HepG2 (cell line): ENCODE measurements around the gene ZNF440. TPM values are rescaled to one million over a fixed set of nuclear protein-coding genes. Genes with fewer than 3 reads are reported as not detected.

ENCODE experiments used
- ARNTL ChIP-seq: sonication (generic); formaldehyde crosslinking; IDR thresholded peaks from 2 replicates; pipeline ENCODE4 v1.4.0; 2020; ENCODE audit warnings: mild to moderate bottlenecking, missing genetic modification reagents
- KMT2B ChIP-seq: IDR thresholded peaks from 2 replicates; pipeline ENCODE4 v1.6.1; 2016; ENCODE audit warnings: missing genetic modification reagents, missing compliant biosample characterization
- MIER3 ChIP-seq: IDR thresholded peaks from 2 replicates; pipeline ENCODE4 v1.6.1; 2016; ENCODE audit warnings: missing compliant biosample characterization, borderline replicate concordance
- NAIF1 ChIP-seq: sonication (generic); formaldehyde crosslinking; IDR thresholded peaks from 2 replicates; pipeline ENCODE4 v1.5.0; 2020; ENCODE audit warnings: mild to moderate bottlenecking, missing genetic modification reagents, borderline replicate concordance
- NR1H2 ChIP-seq: sonication (generic); formaldehyde crosslinking; IDR thresholded peaks from 2 replicates; pipeline ENCODE4 v1.8.1; 2022; ENCODE audit warnings: low read depth, missing genetic modification reagents, borderline replicate concordance
- SOX6 ChIP-seq, 2 experiments: fragments of 450-650 bp in 1 of 2; sonication (generic) in 1 of 2; formaldehyde crosslinking in 1 of 2; IDR thresholded peaks; 2 replicates each; pipeline versions ENCODE4 v1.4.0 to v1.6.1; 2017 to 2020; ENCODE audit warnings: antibody characterized with exemption in 1 of 2, mild to moderate bottlenecking in 1 of 2, missing genetic modification reagents in 1 of 2
- ZBTB7B ChIP-seq: sonication (generic); formaldehyde crosslinking; IDR thresholded peaks from 2 replicates; pipeline ENCODE4 v1.4.0; 2020; ENCODE audit warnings: missing genetic modification reagents
- ZFYVE20 ChIP-seq: sonication (generic); formaldehyde crosslinking; IDR thresholded peaks from 2 replicates; pipeline ENCODE4 v1.8.0; 2023; ENCODE audit warnings: low read depth, mild to moderate bottlenecking, moderate library complexity, missing genetic modification reagents, borderline replicate concordance
- ZNF30 ChIP-seq: sonication (generic); formaldehyde crosslinking; IDR thresholded peaks from 2 replicates; pipeline ENCODE4 v1.5.0; 2020; ENCODE audit warnings: mild to moderate bottlenecking, missing genetic modification reagents
- ZNF557 ChIP-seq: sonication (generic); formaldehyde crosslinking; IDR thresholded peaks from 2 replicates; pipeline ENCODE4 v1.4.0; 2020; ENCODE audit warnings: missing genetic modification reagents
- ZNF674 ChIP-seq: sonication (generic); formaldehyde crosslinking; IDR thresholded peaks from 2 replicates; pipeline ENCODE4 v1.5.0; 2020; ENCODE audit warnings: low read depth, mild to moderate bottlenecking, missing genetic modification reagents
- ZNF775 ChIP-seq: sonication (generic); formaldehyde crosslinking; IDR thresholded peaks from 2 replicates; pipeline ENCODE4 v1.4.0; 2020; ENCODE audit warnings: missing genetic modification reagents, mild to moderate bottlenecking, moderate library complexity, borderline replicate concordance
- ZNF790 ChIP-seq: sonication (generic); formaldehyde crosslinking; IDR thresholded peaks from 2 replicates; pipeline ENCODE4 v1.8.0; 2022; ENCODE audit warnings: missing genetic modification reagents, mild to moderate bottlenecking, borderline replicate concordance
- polyA plus RNA-seq, 8 experiments: library from polyadenylated mRNA; depleted of rRNA in 3 of 8; stranded (reverse) in 7 of 8; unstranded in 1 of 8; fragments of >200 nt; fragmentation: Illumina TruSeq in 4 of 8; extraction: Trizol in 4 of 8; gene quantifications; 2 replicates each; pipeline versions ENCODE4 v1.2.1 to v1.2.3, GENCODE V29; 2011 to 2016; ENCODE audit warnings: low read depth in 4 of 8, missing spikeins in 1 of 8, mixed read lengths in 1 of 8; ENCODE audit not compliant: insufficient read depth in 1 of 8
- total RNA-seq, 5 experiments: library from RNA; depleted of rRNA; stranded (reverse); fragments of >200 nt; fragmentation: Illumina TruSeq; extraction: Trizol; gene quantifications; 2 replicates each; pipeline ENCODE4 v1.2.3, GENCODE V29; 2016; ENCODE audit warnings: low read depth in 1 of 5
- TF ChIP-seq, protein P1 (sequence below): sonication (generic); formaldehyde crosslinking; IDR thresholded peaks from 2 replicates; pipeline ENCODE4 v1.4.0; 2020; ENCODE audit warnings: mild to moderate bottlenecking, missing genetic modification reagents
- TF ChIP-seq, protein P2 (sequence below): sonication (generic); formaldehyde crosslinking; IDR thresholded peaks from 2 replicates; pipeline ENCODE4 v1.8.1; 2022; ENCODE audit warnings: mild to moderate bottlenecking, missing genetic modification reagents
- TF ChIP-seq, protein P3 (sequence below): sonication (generic); formaldehyde crosslinking; conservative IDR thresholded peaks from 2 replicates; pipeline ENCODE4 v1.4.0; 2020; ENCODE audit warnings: missing genetic modification reagents
- TF ChIP-seq, protein P4 (sequence below): sonication (generic); formaldehyde crosslinking; IDR thresholded peaks from 2 replicates; pipeline ENCODE4 v1.4.0; 2020; ENCODE audit warnings: mild to moderate bottlenecking, low read depth, missing genetic modification reagents
- TF ChIP-seq, protein P5 (sequence below): sonication (generic); formaldehyde crosslinking; IDR thresholded peaks from 2 replicates; pipeline ENCODE4 v1.5.1; 2020; ENCODE audit warnings: mild to moderate bottlenecking, missing genetic modification reagents, moderate library complexity

The ZNF440 gene
- total and polyA plus RNA-seq, 2 of the 13 experiments (the other 11 are each of a cell fraction or from before 2014, with no cell fraction given): 2.7 to 12.4 TPM

DNA sequence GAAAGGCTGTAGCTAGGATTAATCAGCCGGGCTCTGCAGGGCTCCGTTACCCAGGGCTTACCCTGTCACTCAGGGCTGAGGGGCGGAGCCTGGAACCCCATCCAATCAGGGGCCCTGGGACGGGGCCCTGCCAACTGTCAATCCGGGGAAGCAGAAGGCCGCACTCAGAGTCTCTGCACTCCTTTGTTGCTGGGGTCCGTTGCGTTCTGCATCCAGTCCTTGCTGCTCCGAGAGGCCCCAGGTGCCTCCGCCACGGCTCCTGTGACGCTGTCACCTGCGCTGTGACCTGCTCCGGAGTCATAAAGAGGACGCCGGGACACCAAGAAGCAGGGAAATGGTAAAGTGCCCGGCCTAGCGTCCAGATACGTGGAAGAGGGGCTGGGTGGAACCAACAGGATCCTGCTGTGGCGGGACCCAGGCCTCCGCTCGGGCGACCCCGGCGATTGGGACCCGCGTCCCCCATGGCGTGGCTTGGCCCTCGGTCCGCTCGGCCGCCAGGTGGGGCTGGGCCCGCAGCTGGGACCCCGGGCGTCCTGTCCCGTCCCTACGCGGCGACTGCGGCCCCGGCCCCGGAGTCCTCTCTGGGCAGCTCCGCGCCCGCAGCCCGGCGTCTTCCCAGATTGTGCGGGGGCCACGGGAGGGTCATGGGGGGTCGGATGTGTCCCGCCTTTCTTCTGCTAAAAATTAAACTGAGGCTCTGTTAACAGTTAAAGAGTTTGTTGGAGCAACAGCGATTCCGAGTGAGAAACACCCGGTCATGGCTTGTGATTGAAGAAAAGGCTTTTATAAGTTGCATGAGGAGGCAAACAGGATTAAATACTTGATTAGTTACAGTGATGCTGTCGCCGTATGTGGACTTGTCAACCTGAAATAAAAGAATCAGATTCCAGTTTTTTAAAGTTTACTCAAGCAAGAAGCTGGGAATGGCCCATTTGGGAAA lies 15.4 kb upstream of the ZNF440 start, which contains the start of gene ZNF491 (continued):
- TF ChIP-seq NAIF1 (0 out of 2 replicates have a peak, but pooled peaks have one; percentile 37), ARNTL (no peak), ZNF30 (CRISPR knock-in tag) (no peak), SOX6 (IDR thresholded peaks at IDR 0.05) (no peak), SOX6 (CRISPR knock-in tag; IDR thresholded peaks at IDR 0.05) (no peak; the same call in 1 of the 2 replicates), MIER3 (CRISPR knock-in tag) (no peak), KMT2B (peak; percentile 52; the same call in 1 of the 2 replicates), ZNF775 (CRISPR knock-in tag) (no peak), ZBTB7B (CRISPR knock-in tag) (peak; percentile 46; the same call in 1 of the 2 replicates), ZNF674 (CRISPR knock-in tag) (no peak), ZNF557 (no peak), ZFYVE20 (CRISPR knock-in tag) (no peak), NR1H2 (CRISPR knock-in tag) (no peak), ZNF790 (CRISPR knock-in tag) (peak; percentile 74; the same call in 1 of the 2 replicates)
- TF ChIP-seq, protein P1, sequence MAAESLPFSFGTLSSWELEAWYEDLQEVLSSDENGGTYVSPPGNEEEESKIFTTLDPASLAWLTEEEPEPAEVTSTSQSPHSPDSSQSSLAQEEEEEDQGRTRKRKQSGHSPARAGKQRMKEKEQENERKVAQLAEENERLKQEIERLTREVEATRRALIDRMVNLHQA (CRISPR knock-in tag): no peak
- TF ChIP-seq, protein P2, sequence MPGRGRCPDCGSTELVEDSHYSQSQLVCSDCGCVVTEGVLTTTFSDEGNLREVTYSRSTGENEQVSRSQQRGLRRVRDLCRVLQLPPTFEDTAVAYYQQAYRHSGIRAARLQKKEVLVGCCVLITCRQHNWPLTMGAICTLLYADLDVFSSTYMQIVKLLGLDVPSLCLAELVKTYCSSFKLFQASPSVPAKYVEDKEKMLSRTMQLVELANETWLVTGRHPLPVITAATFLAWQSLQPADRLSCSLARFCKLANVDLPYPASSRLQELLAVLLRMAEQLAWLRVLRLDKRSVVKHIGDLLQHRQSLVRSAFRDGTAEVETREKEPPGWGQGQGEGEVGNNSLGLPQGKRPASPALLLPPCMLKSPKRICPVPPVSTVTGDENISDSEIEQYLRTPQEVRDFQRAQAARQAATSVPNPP (CRISPR knock-in tag): no peak
- TF ChIP-seq, protein P3, sequence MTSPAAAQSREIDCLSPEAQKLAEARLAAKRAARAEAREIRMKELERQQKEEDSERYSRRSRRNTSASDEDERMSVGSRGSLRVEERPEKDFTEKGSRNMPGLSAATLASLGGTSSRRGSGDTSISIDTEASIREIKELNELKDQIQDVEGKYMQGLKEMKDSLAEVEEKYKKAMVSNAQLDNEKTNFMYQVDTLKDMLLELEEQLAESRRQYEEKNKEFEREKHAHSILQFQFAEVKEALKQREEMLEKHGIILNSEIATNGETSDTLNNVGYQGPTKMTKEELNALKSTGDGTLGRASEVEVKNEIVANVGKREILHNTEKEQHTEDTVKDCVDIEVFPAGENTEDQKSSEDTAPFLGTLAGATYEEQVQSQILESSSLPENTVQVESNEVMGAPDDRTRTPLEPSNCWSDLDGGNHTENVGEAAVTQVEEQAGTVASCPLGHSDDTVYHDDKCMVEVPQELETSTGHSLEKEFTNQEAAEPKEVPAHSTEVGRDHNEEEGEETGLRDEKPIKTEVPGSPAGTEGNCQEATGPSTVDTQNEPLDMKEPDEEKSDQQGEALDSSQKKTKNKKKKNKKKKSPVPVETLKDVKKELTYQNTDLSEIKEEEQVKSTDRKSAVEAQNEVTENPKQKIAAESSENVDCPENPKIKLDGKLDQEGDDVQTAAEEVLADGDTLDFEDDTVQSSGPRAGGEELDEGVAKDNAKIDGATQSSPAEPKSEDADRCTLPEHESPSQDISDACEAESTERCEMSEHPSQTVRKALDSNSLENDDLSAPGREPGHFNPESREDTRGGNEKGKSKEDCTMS (CRISPR knock-in tag): no peak
- TF ChIP-seq, protein P4, sequence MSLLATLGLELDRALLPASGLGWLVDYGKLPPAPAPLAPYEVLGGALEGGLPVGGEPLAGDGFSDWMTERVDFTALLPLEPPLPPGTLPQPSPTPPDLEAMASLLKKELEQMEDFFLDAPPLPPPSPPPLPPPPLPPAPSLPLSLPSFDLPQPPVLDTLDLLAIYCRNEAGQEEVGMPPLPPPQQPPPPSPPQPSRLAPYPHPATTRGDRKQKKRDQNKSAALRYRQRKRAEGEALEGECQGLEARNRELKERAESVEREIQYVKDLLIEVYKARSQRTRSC (CRISPR knock-in tag): no peak
- TF ChIP-seq, protein P5, sequence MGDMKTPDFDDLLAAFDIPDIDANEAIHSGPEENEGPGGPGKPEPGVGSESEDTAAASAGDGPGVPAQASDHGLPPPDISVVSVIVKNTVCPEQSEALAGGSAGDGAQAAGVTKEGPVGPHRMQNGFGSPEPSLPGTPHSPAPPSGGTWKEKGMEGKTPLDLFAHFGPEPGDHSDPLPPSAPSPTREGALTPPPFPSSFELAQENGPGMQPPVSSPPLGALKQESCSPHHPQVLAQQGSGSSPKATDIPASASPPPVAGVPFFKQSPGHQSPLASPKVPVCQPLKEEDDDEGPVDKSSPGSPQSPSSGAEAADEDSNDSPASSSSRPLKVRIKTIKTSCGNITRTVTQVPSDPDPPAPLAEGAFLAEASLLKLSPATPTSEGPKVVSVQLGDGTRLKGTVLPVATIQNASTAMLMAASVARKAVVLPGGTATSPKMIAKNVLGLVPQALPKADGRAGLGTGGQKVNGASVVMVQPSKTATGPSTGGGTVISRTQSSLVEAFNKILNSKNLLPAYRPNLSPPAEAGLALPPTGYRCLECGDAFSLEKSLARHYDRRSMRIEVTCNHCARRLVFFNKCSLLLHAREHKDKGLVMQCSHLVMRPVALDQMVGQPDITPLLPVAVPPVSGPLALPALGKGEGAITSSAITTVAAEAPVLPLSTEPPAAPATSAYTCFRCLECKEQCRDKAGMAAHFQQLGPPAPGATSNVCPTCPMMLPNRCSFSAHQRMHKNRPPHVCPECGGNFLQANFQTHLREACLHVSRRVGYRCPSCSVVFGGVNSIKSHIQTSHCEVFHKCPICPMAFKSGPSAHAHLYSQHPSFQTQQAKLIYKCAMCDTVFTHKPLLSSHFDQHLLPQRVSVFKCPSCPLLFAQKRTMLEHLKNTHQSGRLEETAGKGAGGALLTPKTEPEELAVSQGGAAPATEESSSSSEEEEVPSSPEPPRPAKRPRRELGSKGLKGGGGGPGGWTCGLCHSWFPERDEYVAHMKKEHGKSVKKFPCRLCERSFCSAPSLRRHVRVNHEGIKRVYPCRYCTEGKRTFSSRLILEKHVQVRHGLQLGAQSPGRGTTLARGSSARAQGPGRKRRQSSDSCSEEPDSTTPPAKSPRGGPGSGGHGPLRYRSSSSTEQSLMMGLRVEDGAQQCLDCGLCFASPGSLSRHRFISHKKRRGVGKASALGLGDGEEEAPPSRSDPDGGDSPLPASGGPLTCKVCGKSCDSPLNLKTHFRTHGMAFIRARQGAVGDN (CRISPR knock-in tag): peak; percentile 81
